Left ventricle myocardium superior (tissue), 1 donor: Measurements from ENCODE around the gene UNC13C. TPM values are rescaled to one million over a fixed set of nuclear protein-coding genes. Genes with fewer than 3 reads are reported as not detected.

Experiments used
- ATAC-seq: fragments of 200-7000 bp; cut with Tn5 transposase; one replicate; pipeline ENCODE4 v1.9.1; 2020; ENCODE audit warnings: mild to moderate bottlenecking, moderate library complexity
- DNase-seq: peaks from one replicate; pipeline ENCODE4 v3.0.0-alpha.2; 2020
- intact Hi-C: fragments of 100-400 bp; cut with micrococcal nuclease; formaldehyde crosslinking; loops from one replicate; pipeline ENCODE4 v1.11.0; 2022
- total RNA-seq: library from RNA; stranded (reverse); fragmentation: NEBNext Ultra II Directional; extraction: Animal tissue kit (Norgen Biotek cat#: 25700); gene quantifications from one replicate; pipeline ENCODE4 v1.2.1, GENCODE V29; 2021
- donor health status: DM: no; HTN: yes; CAD: no; lungs with severe emphysema.

Gene UNC13C
- total RNA-seq, 1 donor from 2014 or later, result 0.07 TPM

GRCh38 chr15:54014067-54014655 lies 35.9 kb downstream of the UNC13C start:
- ATAC-seq (no peak), DNase-seq (no peak)
- intact Hi-C loops, result loop anchor here (10.0 kb wide), 1 partner anchor 61 kb away; no protein-coding TSS in a partner anchor

GRCh38 chr15:54017251-54017650 lies 39.0 kb downstream of the UNC13C start:
- intact Hi-C loops, result loop anchor here (10.0 kb wide), 1 partner anchor 58 kb away; no protein-coding TSS in a partner anchor

GRCh38 chr15:54017959-54018358 lies 39.7 kb downstream of the UNC13C start:
- no peak for DNase-seq
- intact Hi-C loops, result loop anchor here (10.0 kb wide), 1 partner anchor 57 kb away; no protein-coding TSS in a partner anchor
- ATAC-seq, result no peak

More at GRCh38 chr15:54017251-54017650, 39.0 kb downstream of the UNC13C start:
- ATAC-seq (no peak), DNase-seq (no peak)

GRCh38 chr15:54026258-54026657 lies 48.0 kb downstream of the UNC13C start:
- ATAC-seq (no peak), DNase-seq (no peak)
- intact Hi-C loops, result no loop called here

- no peak for ATAC-seq
- no peak for DNase-seq
- intact Hi-C loops, result no loop called here
Observed at GRCh38 chr15:54026891-54027290, 48.6 kb downstream of the UNC13C start.

GRCh38 chr15:54029081-54029480 lies 50.8 kb downstream of the UNC13C start:
- no peak for ATAC-seq
- no peak for DNase-seq
- intact Hi-C loops, result no loop called here

- intact Hi-C loops, result no loop called here
- ATAC-seq (no peak), DNase-seq (no peak)
Observed at GRCh38 chr15:54032066-54032465, 53.8 kb downstream of the UNC13C start.

- intact Hi-C loops, result no loop called here
- no peak for ATAC-seq
- DNase-seq, result no peak
Observed at GRCh38 chr15:54033356-54033860, 55.2 kb downstream of the UNC13C start.

GRCh38 chr15:54033869-54034458 lies 55.7 kb downstream of the UNC13C start:
- DNase-seq (no peak), ATAC-seq (peak; percentile 31)
- intact Hi-C loops, result no loop called here

- ATAC-seq, result no peak
- intact Hi-C loops, result no loop called here
- no peak for DNase-seq
Observed at GRCh38 chr15:54035616-54036015, 57.4 kb downstream of the UNC13C start.

- ATAC-seq, result no peak
- intact Hi-C loops, result no loop called here
- no peak for DNase-seq
Observed at GRCh38 chr15:54045397-54045796, 67.2 kb downstream of the UNC13C start.

GRCh38 chr15:54046093-54046492 lies 67.9 kb downstream of the UNC13C start:
- intact Hi-C loops, result no loop called here
- ATAC-seq, result no peak

GRCh38 chr15:54064365-54064764 lies 86.1 kb downstream of the UNC13C start:
- ATAC-seq (no peak), DNase-seq (no peak)
- intact Hi-C loops, result no loop called here

More at GRCh38 chr15:54046093-54046492, 67.9 kb downstream of the UNC13C start:
- no peak for DNase-seq

GRCh38 chr15:54066403-54066802 lies 88.2 kb downstream of the UNC13C start:
- no peak for ATAC-seq
- no peak for DNase-seq
- intact Hi-C loops, result no loop called here

- no peak for DNase-seq
- intact Hi-C loops, result no loop called here
- ATAC-seq, result no peak
Observed at GRCh38 chr15:54082836-54083492, 104.7 kb downstream of the UNC13C start.

GRCh38 chr15:54083501-54083900 lies 105.3 kb downstream of the UNC13C start:
- DNase-seq, result no peak
- intact Hi-C loops, result no loop called here
- no peak for ATAC-seq

GRCh38 chr15:54083991-54084390 lies 105.8 kb downstream of the UNC13C start:
- intact Hi-C loops, result no loop called here

GRCh38 chr15:54088837-54089236 lies 110.6 kb downstream of the UNC13C start:
- DNase-seq (no peak), ATAC-seq (no peak)
- intact Hi-C loops, result no loop called here

More at GRCh38 chr15:54083991-54084390, 105.8 kb downstream of the UNC13C start:
- ATAC-seq, result no peak
- no peak for DNase-seq

GRCh38 chr15:54089776-54090175 lies 111.5 kb downstream of the UNC13C start:
- ATAC-seq (no peak), DNase-seq (no peak)
- intact Hi-C loops, result no loop called here

GRCh38 chr15:54091651-54092050 lies 113.4 kb downstream of the UNC13C start:
- intact Hi-C loops, result no loop called here
- ATAC-seq, result no peak

More at GRCh38 chr15:54091651-54092050, 113.4 kb downstream of the UNC13C start:
- DNase-seq, result no peak
